Osteoblast (primary cell): ENCODE results near the gene CCNF. TPM values are rescaled to one million over a fixed set of nuclear protein-coding genes. Genes with fewer than 3 reads are reported as not detected.
"Not testable (repeated sequence)": the region's sequence is repeated elsewhere in the genome, so short reads cannot be mapped to it uniquely, and the experiment has no call there.

Experiments
- DNase-seq: peaks from one replicate; pipeline ENCODE4 v3.0.0; 2011; ENCODE audit warnings: low spot score, mixed read lengths; ENCODE audit not compliant: insufficient read length; ENCODE audit errors: missing footprints
- H2AFZ ChIP-seq: 2 replicates; pipeline ENCODE4 v1.6.0; 2011; ENCODE audit warnings: mild to moderate bottlenecking, low read length
- H3K27ac ChIP-seq: 2 replicates; pipeline ENCODE4 v1.5.1; 2011; ENCODE audit warnings: mild to moderate bottlenecking, low read depth, low read length, moderate library complexity
- H3K27me3 ChIP-seq: 2 replicates; pipeline ENCODE4 v1.6.0; 2012; ENCODE audit warnings: mild to moderate bottlenecking, control low read depth, inconsistent platforms, low read length, moderate library complexity; ENCODE audit not compliant: insufficient read depth
- H3K36me3 ChIP-seq: 2 replicates; pipeline ENCODE4 v1.5.1; 2011; ENCODE audit warnings: mild to moderate bottlenecking, low read length, control low read depth, moderate library complexity; ENCODE audit not compliant: insufficient read depth
- H3K4me1 ChIP-seq: 2 replicates; pipeline ENCODE4 v1.5.1; 2011; ENCODE audit warnings: mild to moderate bottlenecking, low read length, control low read depth, moderate library complexity; ENCODE audit not compliant: insufficient read depth
- H3K4me2 ChIP-seq: 2 replicates; pipeline ENCODE4 v1.6.0; 2011; ENCODE audit warnings: mild to moderate bottlenecking, low read length; ENCODE audit not compliant: insufficient read depth
- H3K4me3 ChIP-seq: fragments of 200-600 bp; sonication (generic); 3 replicates; pipeline ENCODE4 v1.5.1; 2012; ENCODE audit warnings: mild to moderate bottlenecking, low read length, inconsistent platforms; ENCODE audit not compliant: insufficient read depth
- H3K79me2 ChIP-seq: 2 replicates; pipeline ENCODE4 v1.6.0; 2012; ENCODE audit warnings: mild to moderate bottlenecking, low read length, control low read depth, inconsistent platforms; ENCODE audit not compliant: insufficient read depth
- H3K9me3 ChIP-seq: 2 replicates; pipeline ENCODE4 v1.5.1; 2011; ENCODE audit warnings: low read depth, low read length, control low read depth
- H4K20me1 ChIP-seq: 2 replicates; pipeline ENCODE4 v1.6.0; 2012; ENCODE audit warnings: mild to moderate bottlenecking, low read length, control low read depth; ENCODE audit not compliant: insufficient read depth
- total RNA-seq: library from RNA; depleted of rRNA; stranded (reverse); fragments of >200 nt; gene quantifications from 2 replicates; pipeline ENCODE4 v1.2.3, GENCODE V29; 2012
- TF ChIP-seq, protein P1 (sequence below): IDR thresholded peaks from 2 replicates; pipeline ENCODE4 v1.5.1; 2011; ENCODE audit warnings: mild to moderate bottlenecking, low read depth, low read length, moderate library complexity; ENCODE audit errors: extremely low read depth

Gene CCNF
- total RNA-seq, 1 donor = 6.9 TPM

DNA sequence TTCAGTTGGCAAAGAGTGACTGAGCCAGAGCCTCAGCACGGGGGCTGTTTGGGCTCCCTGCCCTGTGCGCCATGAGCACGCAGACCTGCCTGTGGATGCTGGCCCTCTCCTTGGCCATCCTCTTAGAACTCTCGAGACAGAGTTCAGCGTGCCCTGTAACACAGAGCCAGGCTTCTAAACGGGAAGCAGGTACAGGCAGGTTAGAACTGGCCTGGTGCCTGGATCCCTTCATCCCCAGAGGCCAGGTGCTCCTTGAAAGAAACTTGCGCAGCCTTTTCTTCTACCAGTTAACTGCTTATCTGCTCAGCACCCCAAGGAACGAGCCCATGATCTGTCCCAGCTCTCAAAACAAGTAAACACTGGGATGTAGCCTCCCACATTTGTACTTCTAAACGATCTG is 6.9 kb downstream of the CCNF start:
- no peaks in the 10 kb centered on the region for H3K4me1 ChIP-seq
- H3K4me2 ChIP-seq = no peak overlapping the region
- H3K27me3 ChIP-seq = no peaks in the 10 kb centered on the region
- H4K20me1 ChIP-seq = no peaks in the 10 kb centered on the region
- TF ChIP-seq, protein P1, sequence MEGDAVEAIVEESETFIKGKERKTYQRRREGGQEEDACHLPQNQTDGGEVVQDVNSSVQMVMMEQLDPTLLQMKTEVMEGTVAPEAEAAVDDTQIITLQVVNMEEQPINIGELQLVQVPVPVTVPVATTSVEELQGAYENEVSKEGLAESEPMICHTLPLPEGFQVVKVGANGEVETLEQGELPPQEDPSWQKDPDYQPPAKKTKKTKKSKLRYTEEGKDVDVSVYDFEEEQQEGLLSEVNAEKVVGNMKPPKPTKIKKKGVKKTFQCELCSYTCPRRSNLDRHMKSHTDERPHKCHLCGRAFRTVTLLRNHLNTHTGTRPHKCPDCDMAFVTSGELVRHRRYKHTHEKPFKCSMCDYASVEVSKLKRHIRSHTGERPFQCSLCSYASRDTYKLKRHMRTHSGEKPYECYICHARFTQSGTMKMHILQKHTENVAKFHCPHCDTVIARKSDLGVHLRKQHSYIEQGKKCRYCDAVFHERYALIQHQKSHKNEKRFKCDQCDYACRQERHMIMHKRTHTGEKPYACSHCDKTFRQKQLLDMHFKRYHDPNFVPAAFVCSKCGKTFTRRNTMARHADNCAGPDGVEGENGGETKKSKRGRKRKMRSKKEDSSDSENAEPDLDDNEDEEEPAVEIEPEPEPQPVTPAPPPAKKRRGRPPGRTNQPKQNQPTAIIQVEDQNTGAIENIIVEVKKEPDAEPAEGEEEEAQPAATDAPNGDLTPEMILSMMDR = no peak
- peaks cover 24% of the 10 kb centered on the region for H3K79me2 ChIP-seq
- H3K27ac ChIP-seq = no peak overlapping the region
- H3K9me3 ChIP-seq = no peaks in the 10 kb centered on the region
- H3K4me3 ChIP-seq = no peak overlapping the region
- no peak for DNase-seq
- peaks cover 57% of the 10 kb centered on the region for H3K36me3 ChIP-seq
- H2AFZ ChIP-seq = no peak overlapping the region

DNA sequence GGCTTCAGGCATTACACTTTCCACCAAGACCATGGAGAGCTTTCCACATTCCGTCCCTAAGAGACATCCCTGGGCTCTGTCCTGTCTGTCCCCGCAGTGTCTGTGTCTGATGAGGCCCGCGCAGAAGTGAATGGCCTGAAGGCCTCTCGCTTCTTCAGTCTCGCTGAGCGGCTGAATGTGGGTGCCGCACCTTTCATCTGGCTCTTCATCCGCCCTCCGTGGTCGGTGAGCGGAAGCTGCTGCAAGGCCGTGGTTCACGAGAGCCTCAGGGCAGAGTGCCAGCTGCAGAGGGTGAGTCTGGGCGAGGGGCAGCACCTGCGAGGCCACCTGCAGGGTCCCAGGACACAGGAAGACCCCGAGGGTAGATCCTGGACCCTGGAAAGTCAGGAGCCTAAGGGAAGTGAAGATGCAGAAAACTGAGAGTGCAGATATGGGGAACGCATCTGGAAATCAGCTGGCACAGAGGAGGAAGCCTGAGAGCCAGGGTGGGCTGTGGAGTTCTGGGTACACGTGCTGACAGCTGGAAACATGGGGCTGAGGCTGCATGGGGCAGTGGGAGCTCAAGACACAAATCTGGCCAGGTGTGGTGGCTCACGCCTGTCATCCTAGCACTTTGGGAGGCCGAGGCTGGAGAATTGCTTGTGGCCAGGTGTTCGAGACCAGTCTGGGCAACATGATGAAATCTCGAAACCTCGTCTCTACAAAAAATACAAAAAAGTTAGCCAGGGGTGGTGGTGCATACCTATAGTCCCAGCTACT is 8.0 kb downstream of the CCNF start:
- Histone ChIP-seq H3K4me3 (no peak overlapping the region), H3K4me1 (no peaks in the 10 kb centered on the region), H3K27ac (no peak overlapping the region), H2AFZ (no peak overlapping the region), H4K20me1 (no peaks in the 10 kb centered on the region), H3K4me2 (no peak overlapping the region), H3K27me3 (no peaks in the 10 kb centered on the region), H3K9me3 (no peaks in the 10 kb centered on the region), H3K79me2 (peaks cover 16% of the 10 kb centered on the region), H3K36me3 (peaks cover 53% of the 10 kb centered on the region)
- TF ChIP-seq, protein P1 = no peak
- DNase-seq = peak; percentile 26

- DNase-seq = peak; percentile 76
- Histone ChIP-seq H3K27ac (no peak overlapping the region), H4K20me1 (no peaks in the 10 kb centered on the region), H3K4me2 (no peak overlapping the region), H3K27me3 (no peaks in the 10 kb centered on the region), H2AFZ (no peak overlapping the region), H3K4me1 (no peaks in the 10 kb centered on the region), H3K9me3 (no peaks in the 10 kb centered on the region), H3K4me3 (no peak overlapping the region), H3K36me3 (peaks cover 46% of the 10 kb centered on the region), H3K79me2 (peaks cover 7% of the 10 kb centered on the region)
- TF ChIP-seq, protein P1 = no peak
Observed at GRCh38 chr16:2438121-2438520, 8.9 kb downstream of the CCNF start.

DNA sequence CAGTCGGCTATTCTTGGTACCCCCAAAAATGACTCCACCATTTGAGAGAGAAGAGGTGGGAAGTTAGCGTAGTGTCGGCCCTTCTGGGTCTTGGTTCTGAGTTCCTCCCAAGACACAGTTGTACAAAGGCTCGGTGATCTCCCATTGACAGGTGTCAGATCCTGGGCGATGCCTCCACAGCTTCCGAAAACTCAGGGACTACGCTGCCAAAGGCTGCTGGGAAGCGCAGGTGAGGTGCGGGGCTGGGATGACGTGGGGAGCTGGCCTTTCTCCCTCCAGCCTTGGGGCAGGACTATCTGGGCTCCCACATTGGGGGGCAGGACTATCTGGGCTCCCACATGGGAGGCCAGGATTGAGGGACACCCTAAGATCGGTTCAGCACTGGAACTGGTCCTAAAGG is 10.4 kb downstream of the CCNF start:
- Histone ChIP-seq H3K4me1 (no peaks in the 10 kb centered on the region), H3K4me3 (no peak overlapping the region), H3K27ac (no peak overlapping the region), H3K36me3 (peaks cover 46% of the 10 kb centered on the region), H3K9me3 (no peaks in the 10 kb centered on the region), H3K4me2 (no peak overlapping the region), H3K27me3 (no peaks in the 10 kb centered on the region), H2AFZ (no peak overlapping the region), H3K79me2 (peaks cover 2% of the 10 kb centered on the region), H4K20me1 (no peaks in the 10 kb centered on the region)
- TF ChIP-seq, protein P1 = no peak
- DNase-seq = peak; percentile 0

DNA sequence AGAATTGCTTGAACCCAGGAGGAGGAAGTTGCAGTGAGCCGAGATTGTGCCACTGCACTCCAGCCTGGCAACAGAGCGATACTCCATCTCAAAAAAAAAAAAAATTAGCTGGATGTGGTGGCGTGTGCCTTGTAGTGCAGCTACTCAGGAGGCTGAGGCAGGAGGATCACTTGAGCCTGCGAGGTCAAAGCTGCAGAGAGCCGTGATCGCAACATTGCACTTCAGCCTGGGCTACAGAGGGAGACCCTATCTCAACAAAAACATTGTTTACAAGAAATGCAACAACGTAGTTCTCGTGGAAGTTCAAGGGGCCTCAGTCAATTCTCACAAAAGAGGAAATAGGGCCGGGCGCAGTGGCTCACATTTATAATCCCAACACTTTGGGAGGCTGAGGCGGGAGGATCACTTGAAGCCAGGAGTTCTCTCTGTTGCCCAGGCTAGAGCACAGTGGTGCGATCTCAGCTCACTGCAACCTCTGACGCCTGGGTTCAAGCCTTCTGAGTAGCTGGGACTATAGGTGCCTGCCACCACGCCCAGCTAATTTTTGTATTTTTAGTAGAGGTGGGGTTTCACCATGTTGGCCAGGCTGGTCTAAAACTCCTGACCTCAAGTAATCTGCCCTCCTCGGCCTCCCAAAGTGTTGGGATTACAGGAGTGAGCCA is 12.0 kb downstream of the CCNF start:
- H3K9me3 ChIP-seq, H3K79me2 ChIP-seq, H3K4me1 ChIP-seq, H3K27ac ChIP-seq, DNase-seq, H3K4me3 ChIP-seq, H3K27me3 ChIP-seq, H3K4me2 ChIP-seq, H2AFZ ChIP-seq, H4K20me1 ChIP-seq: not testable (repeated sequence)
- peaks cover 52% of the 10 kb centered on the region for H3K36me3 ChIP-seq
